Smooth muscle cell of the pulmonary artery (primary cell): Measurements from ENCODE around the gene GGPS1. TPM values are rescaled to one million over a fixed set of nuclear protein-coding genes. Genes with fewer than 3 reads are reported as not detected.

Experiments
- total RNA-seq: library from RNA; depleted of rRNA; stranded (reverse); fragments of >200 nt; gene quantifications from 2 replicates; pipeline ENCODE4 v1.2.3, GENCODE V29; 2014

The GGPS1 gene
- 28.5 and 31.1 TPM in 2 replicates for total RNA-seq

DNA sequence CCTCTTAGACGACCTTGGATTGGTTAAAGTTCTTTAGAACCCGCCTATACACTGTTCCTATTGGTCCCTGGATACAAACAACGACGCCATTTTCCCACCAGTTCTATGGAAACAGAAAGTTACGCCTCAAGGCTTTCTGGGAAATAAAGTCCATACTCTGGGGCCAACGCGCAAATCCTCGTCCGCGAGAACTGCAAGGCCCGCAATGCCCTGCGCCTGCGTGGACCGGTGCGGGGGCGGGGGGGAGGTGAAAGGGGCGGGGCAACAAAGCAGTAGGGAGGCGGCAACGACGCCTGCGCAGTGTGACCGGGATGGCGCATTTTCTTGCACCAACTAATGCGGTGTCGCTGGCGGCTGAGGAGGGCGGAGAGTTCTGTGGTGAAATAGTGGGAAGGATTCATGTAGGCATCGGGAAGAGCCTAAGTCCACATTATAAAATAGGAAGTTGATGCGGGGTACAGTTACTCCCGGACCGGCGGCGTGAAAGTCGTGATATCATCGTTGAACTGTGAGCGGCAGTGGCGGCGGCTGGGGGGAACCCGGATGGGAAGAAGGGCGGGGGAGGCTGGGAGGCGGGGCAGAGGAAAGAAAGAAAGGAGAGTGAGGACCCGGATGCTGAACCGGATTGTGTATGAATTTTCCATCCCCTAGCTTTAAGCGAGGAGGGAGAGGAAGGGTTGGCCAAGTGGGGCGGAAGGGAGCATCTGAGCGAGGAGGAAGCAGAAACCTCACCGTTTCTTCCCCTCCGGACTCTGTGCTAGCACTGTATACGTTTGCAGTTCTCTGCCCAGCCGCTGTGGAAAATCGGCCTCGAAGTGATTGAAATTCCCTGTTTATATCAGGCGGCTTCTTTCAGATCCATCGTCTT is at the start of gene GGPS1:
TSS of gene GGPS1 (plus strand) at position 300 of the 868 bp plus-strand sequence. CDS start 6,695 bp downstream, outside the sequence.

DNA sequence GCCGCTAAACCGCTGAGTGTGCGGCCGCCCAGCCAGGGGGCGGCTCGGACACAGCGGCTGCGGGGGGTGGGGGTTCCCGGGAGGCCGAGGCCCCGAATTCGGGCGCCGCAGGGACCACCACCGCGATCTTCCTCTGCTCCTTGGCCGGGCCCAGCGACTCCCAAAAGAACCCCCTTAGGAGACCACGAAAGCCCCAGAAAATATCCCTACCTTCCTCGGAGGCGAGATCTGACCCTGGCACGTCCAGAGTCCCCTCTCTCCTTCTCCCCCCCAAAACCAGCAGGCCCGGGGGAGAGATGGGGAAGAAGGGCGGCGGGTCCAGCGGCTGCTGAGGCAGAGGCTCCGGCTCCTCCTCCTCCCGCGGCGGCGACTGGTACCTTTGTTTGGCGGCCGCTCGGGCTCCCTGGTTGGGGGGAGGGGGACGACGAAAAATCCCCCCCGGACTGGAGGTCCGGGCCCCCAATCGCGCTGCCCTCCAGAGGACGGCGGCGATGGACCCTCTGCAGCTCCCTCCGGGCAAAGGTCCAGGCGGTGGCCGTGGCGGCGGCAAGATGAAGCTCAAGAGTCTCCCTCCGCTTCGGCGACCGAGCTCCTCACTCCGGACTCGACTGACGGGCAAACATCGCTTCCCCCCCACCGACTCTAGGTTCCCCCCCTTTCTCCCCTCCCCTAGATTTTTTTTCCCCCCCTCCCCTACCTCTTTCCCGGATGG is 655 bp upstream of the GGPS1 start, which contains the start of gene ARID4B:
TSS of gene ARID4B (minus strand) at position 621 of the 712 bp plus-strand sequence. CDS start 1,260 bp downstream, outside the sequence.

DNA sequence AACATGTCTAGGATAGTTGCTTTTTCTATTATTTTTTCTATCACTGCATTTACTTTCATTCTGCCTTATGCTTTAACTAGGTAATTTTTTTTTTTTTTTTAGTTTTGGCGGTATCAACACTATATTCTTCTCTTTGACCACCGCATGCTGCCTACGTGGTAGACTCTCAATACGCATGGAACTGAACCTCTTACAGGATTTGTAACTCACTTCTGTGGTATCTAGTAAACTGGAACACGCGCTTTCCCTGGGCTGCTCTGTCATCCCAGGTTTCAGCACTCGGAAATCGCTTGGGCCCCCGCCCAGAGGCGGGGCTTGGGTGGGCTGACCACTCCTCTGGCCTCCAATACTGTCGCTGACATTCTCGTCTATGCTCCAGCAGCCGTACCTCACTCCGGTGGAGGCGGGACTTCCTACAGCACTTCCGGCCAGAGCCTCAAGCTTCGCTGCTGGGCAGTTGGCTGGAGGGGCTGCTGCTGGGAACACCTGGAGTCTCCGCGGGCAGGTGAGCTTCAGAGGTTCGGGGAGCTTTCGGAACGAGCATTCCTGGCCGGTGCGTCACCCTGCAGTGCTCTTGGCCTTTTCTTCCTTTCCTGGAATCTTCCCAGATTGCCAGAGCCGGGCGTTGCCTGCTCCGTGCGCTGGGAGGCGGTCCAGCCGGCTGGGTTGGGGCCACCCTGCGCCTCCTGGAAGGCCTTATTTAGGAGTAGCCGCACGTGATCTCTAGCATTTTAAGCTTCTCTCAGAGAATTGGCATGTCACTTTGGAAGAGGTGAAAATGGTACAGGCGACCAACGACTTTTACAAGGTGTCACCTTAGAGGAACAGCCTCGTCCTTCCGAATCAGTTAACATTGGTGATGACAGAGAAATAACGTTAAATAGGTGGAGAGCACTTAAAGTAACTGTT is 38.9 kb downstream of the GGPS1 start, which contains the start of gene TBCE:
TSS of gene TBCE (plus strand) at position 428 of the 909 bp plus-strand sequence. CDS start 12,623 bp downstream, outside the sequence.

Other genes with a start within 250 kb of the GGPS1 start
- 80.3 and 90.8 TPM in 2 replicates for gene TOMM20, start 199.7 kb upstream of the GGPS1 start, total RNA-seq
- 35.3 and 41.7 TPM in 2 replicates for gene RBM34, start 167.3 kb upstream of the GGPS1 start, total RNA-seq
- 29.6 and 33.5 TPM in 2 replicates for gene ARID4B, start 391 bp upstream of the GGPS1 start, total RNA-seq
- gene TBCE, start 38.9 kb downstream of the GGPS1 start, total RNA-seq = 19.9 and 22.2 TPM in 2 replicates
- 34.7 and 44.7 TPM in 2 replicates for gene B3GALNT2, start 175.9 kb downstream of the GGPS1 start, total RNA-seq